ENCODE measurements around the gene KCNA3.
"Not testable (repeated sequence)": the region's sequence is repeated elsewhere in the genome, so short reads cannot be mapped to it uniquely, and the experiment has no call there.

The KCNA3 gene

GRCh38 chr1:110676970-110677369 is 2.2 kb upstream of the KCNA3 start:
- peak; percentile 71 for DNase-seq

- no peak for DNase-seq
Observed at GRCh38 chr1:110675060-110675791, 486 bp upstream of the KCNA3 start.

- DNase-seq: no peak
Observed at GRCh38 chr1:110673805-110674336, 869 bp downstream of the KCNA3 start.

GRCh38 chr1:110673197-110673701 is 1.5 kb downstream of the KCNA3 start:
- DNase-seq: no peak

GRCh38 chr1:110672753-110673108 is 2.0 kb downstream of the KCNA3 start:
- no peak for DNase-seq

- DNase-seq: no peak
Observed at GRCh38 chr1:110672001-110672752, 2.6 kb downstream of the KCNA3 start.

GRCh38 chr1:110671361-110671760 is 3.4 kb downstream of the KCNA3 start:
- DNase-seq: no peak

GRCh38 chr1:110668549-110668948 is 6.2 kb downstream of the KCNA3 start:
- no peak for DNase-seq

- DNase-seq: no peak
Observed at GRCh38 chr1:110667776-110668175, 7.0 kb downstream of the KCNA3 start.

GRCh38 chr1:110663241-110663640 is 11.5 kb downstream of the KCNA3 start:
- DNase-seq: no peak

- not testable (repeated sequence) for DNase-seq
Observed at GRCh38 chr1:110659559-110659958, 15.2 kb downstream of the KCNA3 start.

- no peak for DNase-seq
Observed at GRCh38 chr1:110657351-110657750, 17.4 kb downstream of the KCNA3 start.

GRCh38 chr1:110650609-110651008 is 24.1 kb downstream of the KCNA3 start:
- DNase-seq: no peak

- DNase-seq: no peak
Observed at GRCh38 chr1:110648417-110648816, 26.3 kb downstream of the KCNA3 start.

- DNase-seq: no peak
Observed at GRCh38 chr1:110647254-110647891, 27.4 kb downstream of the KCNA3 start.

- no peak for DNase-seq
Observed at GRCh38 chr1:110645821-110646735, 28.7 kb downstream of the KCNA3 start.

- no peak for DNase-seq
Observed at GRCh38 chr1:110645211-110645610, 29.5 kb downstream of the KCNA3 start.

GRCh38 chr1:110643879-110644472 is 30.8 kb downstream of the KCNA3 start:
- no peak for DNase-seq

GRCh38 chr1:110639724-110640386 is 34.9 kb downstream of the KCNA3 start:
- no peak for DNase-seq

GRCh38 chr1:110638556-110638955 is 36.2 kb downstream of the KCNA3 start:
- DNase-seq: no peak

- DNase-seq: no peak
Observed at GRCh38 chr1:110638058-110638457, 36.7 kb downstream of the KCNA3 start.

Measured in DMS153 (cell line).